Activated T-cell treated with anti-CD3 and anti-CD28 coated beads, Interleukin-2, amount 50 U/mL, for 4 hours (primary cell): ENCODE results near the gene ZNF418. TPM values are rescaled to one million over a fixed set of nuclear protein-coding genes. Genes with fewer than 3 reads are reported as not detected.

ENCODE experiments used
- ATAC-seq, 2 donors: fragments of 200-7000 bp; cut with Tn5 transposase; one replicate each; pipeline ENCODE4 v1.10.0; 2021
- DNase-seq: peaks from one replicate; pipeline ENCODE4 v3.0.0-alpha.2; 2020
- H3K27me3 Mint-ChIP-seq: one replicate; pipeline ENCODE4 v1.8.0; 2021; ENCODE audit warnings: low read depth, mixed read lengths
- H3K36me3 Mint-ChIP-seq: one replicate; pipeline ENCODE4 v1.8.0; 2022; ENCODE audit warnings: mixed read lengths; ENCODE audit not compliant: insufficient read depth
- H3K4me1 Mint-ChIP-seq: one replicate; pipeline ENCODE4 v1.8.0; 2021; ENCODE audit warnings: low read depth, mixed read lengths
- H3K4me3 Mint-ChIP-seq: one replicate; pipeline ENCODE4 v1.8.0; 2021; ENCODE audit warnings: mild to moderate bottlenecking, moderate library complexity, mixed read lengths
- H3K9me3 Mint-ChIP-seq: one replicate; pipeline ENCODE4 v1.8.0; 2021; ENCODE audit warnings: mixed read lengths
- total RNA-seq, 3 donors: library from RNA; stranded (reverse); gene quantifications; one replicate each; pipeline ENCODE4 v1.2.1, GENCODE V29; 2021

ZNF418 gene
- total RNA-seq = 1 to 10 TPM; 1.5 to 1.8 (median 1.8) TPM

GRCh38 chr19:57934820-57935665, at the start of gene ZNF418:
ZNF418 (minus strand) TSS chr19:57935402; CDS start chr19:57933822, 1,580 bp downstream.
- Mint-ChIP-seq H3K4me3 (peak within 1 kb of the TSS; percentile 88), H3K36me3 (peaks cover 38% of the 10 kb centered on the region), H3K27me3 (no peaks in the 10 kb centered on the region), H3K9me3 (peaks cover 34% of the 10 kb centered on the region), H3K4me1 (peaks cover 9% of the 10 kb centered on the region)
- ATAC-seq = peak; percentile 87 to 98
- peak; percentile 9 for DNase-seq

GRCh38 chr19:57978586-57979289, 43.5 kb upstream of the ZNF418 start:
- Mint-ChIP-seq H3K4me3 (no peak overlapping the region), H3K4me1 (no peaks in the 10 kb centered on the region), H3K36me3 (peaks cover 68% of the 10 kb centered on the region), H3K27me3 (no peaks in the 10 kb centered on the region), H3K9me3 (peaks cover 82% of the 10 kb centered on the region)
- DNase-seq (no peak), ATAC-seq (no peak)

- H3K36me3 Mint-ChIP-seq = peaks cover 37% of the 10 kb centered on the region
- no peaks in the 10 kb centered on the region for H3K27me3 Mint-ChIP-seq
- ATAC-seq (no peak), DNase-seq (no peak)
- H3K9me3 Mint-ChIP-seq = peaks cover 57% of the 10 kb centered on the region
- H3K4me3 Mint-ChIP-seq = no peak within 1 kb of the TSS
- no peaks in the 10 kb centered on the region for H3K4me1 Mint-ChIP-seq
These were observed 39.2 kb upstream of the ZNF418 start, which contains the start of gene C19orf18 for GRCh38 chr19:57974434-57974833. C19orf18 (minus strand) TSS chr19:57974534; CDS start chr19:57974432, 102 bp downstream.

GRCh38 chr19:57964761-57965160, 29.6 kb upstream of the ZNF418 start:
- Mint-ChIP-seq H3K36me3 (peaks cover 13% of the 10 kb centered on the region), H3K9me3 (peaks cover 36% of the 10 kb centered on the region)

GRCh38 chr19:57961785-57962184, 26.6 kb upstream of the ZNF418 start:
- H3K27me3 Mint-ChIP-seq = peaks cover under 1% of the 10 kb centered on the region
- no peak for ATAC-seq
- H3K36me3 Mint-ChIP-seq = peaks cover 6% of the 10 kb centered on the region
- H3K4me1 Mint-ChIP-seq = no peaks in the 10 kb centered on the region
- peaks cover 37% of the 10 kb centered on the region for H3K9me3 Mint-ChIP-seq
- no peak overlapping the region for H3K4me3 Mint-ChIP-seq
- DNase-seq = no peak

More at GRCh38 chr19:57964761-57965160, 29.6 kb upstream of the ZNF418 start:
- DNase-seq (no peak), ATAC-seq (no peak)
- Mint-ChIP-seq H3K27me3 (no peaks in the 10 kb centered on the region), H3K4me1 (no peaks in the 10 kb centered on the region), H3K4me3 (no peak overlapping the region)

- DNase-seq = no peak
- Mint-ChIP-seq H3K4me1 (no peaks in the 10 kb centered on the region), H3K36me3 (peaks cover 2% of the 10 kb centered on the region)
These were observed 19.8 kb upstream of the ZNF418 start for GRCh38 chr19:57954996-57955395.

GRCh38 chr19:57949702-57950101, 14.5 kb upstream of the ZNF418 start:
- Mint-ChIP-seq H3K4me1 (peaks cover 14% of the 10 kb centered on the region), H3K4me3 (no peak overlapping the region), H3K27me3 (peaks cover 3% of the 10 kb centered on the region), H3K9me3 (peaks cover 21% of the 10 kb centered on the region), H3K36me3 (peaks cover 18% of the 10 kb centered on the region)
- ATAC-seq = no peak
- DNase-seq = no peak

More at GRCh38 chr19:57954996-57955395, 19.8 kb upstream of the ZNF418 start:
- Mint-ChIP-seq H3K9me3 (peaks cover 28% of the 10 kb centered on the region), H3K27me3 (peaks cover 4% of the 10 kb centered on the region), H3K4me3 (no peak overlapping the region)
- no peak for ATAC-seq

GRCh38 chr19:57949296-57949695, 14.1 kb upstream of the ZNF418 start:
- no peak for ATAC-seq
- no peak overlapping the region for H3K4me3 Mint-ChIP-seq
- peaks cover 14% of the 10 kb centered on the region for H3K4me1 Mint-ChIP-seq
- DNase-seq = no peak
- peaks cover 23% of the 10 kb centered on the region for H3K9me3 Mint-ChIP-seq
- peaks cover 3% of the 10 kb centered on the region for H3K27me3 Mint-ChIP-seq
- H3K36me3 Mint-ChIP-seq = peaks cover 22% of the 10 kb centered on the region

GRCh38 chr19:57947419-57948134, 12.4 kb upstream of the ZNF418 start, which contains the start of gene ZNF256:
ZNF256 (minus strand) TSS chr19:57947706; CDS start chr19:57947474, 232 bp downstream.
- H3K9me3 Mint-ChIP-seq = peaks cover 40% of the 10 kb centered on the region
- H3K4me1 Mint-ChIP-seq = peaks cover 16% of the 10 kb centered on the region
- peak within 1 kb of the TSS; percentile 92 for H3K4me3 Mint-ChIP-seq
- peak; percentile 99 for ATAC-seq
- no peaks in the 10 kb centered on the region for H3K27me3 Mint-ChIP-seq
- H3K36me3 Mint-ChIP-seq = peaks cover 40% of the 10 kb centered on the region
- DNase-seq = peak; percentile 82

- H3K27me3 Mint-ChIP-seq = no peaks in the 10 kb centered on the region
- H3K4me1 Mint-ChIP-seq = peaks cover 16% of the 10 kb centered on the region
- peaks cover 45% of the 10 kb centered on the region for H3K36me3 Mint-ChIP-seq
- no peak for DNase-seq
- peaks cover 45% of the 10 kb centered on the region for H3K9me3 Mint-ChIP-seq
- peak overlapping the region; percentile 92 for H3K4me3 Mint-ChIP-seq
- peak; percentile 1 to 7 for ATAC-seq
These were observed 11.9 kb upstream of the ZNF418 start for GRCh38 chr19:57947088-57947418.

GRCh38 chr19:57946316-57946715, 11.1 kb upstream of the ZNF418 start:
- Mint-ChIP-seq H3K9me3 (peaks cover 50% of the 10 kb centered on the region), H3K4me1 (peaks cover 16% of the 10 kb centered on the region)

GRCh38 chr19:57941593-57941992, 6.4 kb upstream of the ZNF418 start:
- Mint-ChIP-seq H3K4me1 (peaks cover 12% of the 10 kb centered on the region), H3K27me3 (no peaks in the 10 kb centered on the region), H3K4me3 (no peak overlapping the region), H3K36me3 (peaks cover 74% of the 10 kb centered on the region), H3K9me3 (peaks cover 52% of the 10 kb centered on the region)
- DNase-seq (no peak), ATAC-seq (no peak)

More at GRCh38 chr19:57946316-57946715, 11.1 kb upstream of the ZNF418 start:
- peaks cover 52% of the 10 kb centered on the region for H3K36me3 Mint-ChIP-seq
- no peaks in the 10 kb centered on the region for H3K27me3 Mint-ChIP-seq
- DNase-seq (no peak), ATAC-seq (no peak)
- H3K4me3 Mint-ChIP-seq = peak overlapping the region; percentile 92

- no peak for DNase-seq
- peaks cover 30% of the 10 kb centered on the region for H3K9me3 Mint-ChIP-seq
- no peak overlapping the region for H3K4me3 Mint-ChIP-seq
These were observed 529 bp upstream of the ZNF418 start for GRCh38 chr19:57935731-57936130.

GRCh38 chr19:57927587-57927986, 7.6 kb downstream of the ZNF418 start:
- no peak for ATAC-seq
- Mint-ChIP-seq H3K9me3 (peaks cover 50% of the 10 kb centered on the region), H3K4me3 (no peak overlapping the region), H3K4me1 (no peaks in the 10 kb centered on the region), H3K36me3 (peaks cover 32% of the 10 kb centered on the region), H3K27me3 (no peaks in the 10 kb centered on the region)
- DNase-seq = no peak

More at GRCh38 chr19:57935731-57936130, 529 bp upstream of the ZNF418 start:
- peaks cover 39% of the 10 kb centered on the region for H3K36me3 Mint-ChIP-seq
- H3K27me3 Mint-ChIP-seq = no peaks in the 10 kb centered on the region
- no peak for ATAC-seq
- H3K4me1 Mint-ChIP-seq = peaks cover 9% of the 10 kb centered on the region
